ENCODE results near the gene LLPH. TPM values are rescaled to one million over a fixed set of nuclear protein-coding genes. Genes with fewer than 3 reads are reported as not detected.

The LLPH gene
- total RNA-seq, 2 donors from 2014 or later: 1.3 to 2.9 TPM

Other genes with a start within 250 kb of the LLPH start
- gene TMBIM4, start 39.2 kb upstream of the LLPH start, total RNA-seq: 10 to 100 TPM; 59.7 to 62.3 TPM
- 1 to 10 TPM; 6.2 to 6.3 TPM for gene IRAK3, start 58.5 kb upstream of the LLPH start, total RNA-seq
- 1 to 10 TPM; 2.9 to 3.6 TPM for gene HELB, start 171.7 kb upstream of the LLPH start, total RNA-seq